Karpas-422 (cell line): Measurements from ENCODE around the gene AQP6. TPM values are rescaled to one million over a fixed set of nuclear protein-coding genes. Genes with fewer than 3 reads are reported as not detected.

Experiments
- DNase-seq: peaks from one replicate; pipeline ENCODE4 v3.0.0-alpha.2; 2015
- H2AFZ ChIP-seq: fragments of 200-600 bp; sonication (generic); 2 replicates; pipeline ENCODE4 v1.6.1; 2014; ENCODE audit warnings: antibody characterized with exemption, low read length, mixed read lengths
- H3K27ac ChIP-seq: fragments of 200-600 bp; sonication (generic); 2 replicates; pipeline ENCODE4 v1.5.1; 2014; ENCODE audit warnings: mild to moderate bottlenecking, low read length, moderate library complexity
- H3K27me3 ChIP-seq: fragments of 200-600 bp; sonication (generic); 2 replicates; pipeline ENCODE4 v1.6.1; 2014; ENCODE audit warnings: low read length, mixed read lengths
- H3K36me3 ChIP-seq: fragments of 200-600 bp; sonication (generic); 2 replicates; pipeline ENCODE4 v1.6.1; 2014; ENCODE audit warnings: low read length, mixed read lengths; ENCODE audit not compliant: insufficient read depth
- H3K4me1 ChIP-seq: fragments of 200-600 bp; sonication (generic); 2 replicates; pipeline ENCODE4 v1.6.1; 2014; ENCODE audit warnings: mild to moderate bottlenecking, low read length, mixed read lengths
- H3K4me2 ChIP-seq: fragments of 200-600 bp; sonication (generic); 2 replicates; pipeline ENCODE4 v1.6.1; 2014; ENCODE audit warnings: low read length, low read depth, mild to moderate bottlenecking; ENCODE audit not compliant: poor library complexity, severe bottlenecking
- H3K4me3 ChIP-seq: fragments of 200-600 bp; sonication (generic); 2 replicates; pipeline ENCODE4 v1.5.1; 2014; ENCODE audit warnings: mild to moderate bottlenecking, antibody characterized with exemption, low read length, mixed read lengths
- H3K79me2 ChIP-seq: fragments of 200-600 bp; sonication (generic); 2 replicates; pipeline ENCODE4 v1.6.1; 2014; ENCODE audit warnings: mild to moderate bottlenecking, low read length, mixed read lengths
- H3K9ac ChIP-seq: fragments of 200-600 bp; sonication (generic); 2 replicates; pipeline ENCODE4 v1.6.0; 2014; ENCODE audit warnings: low read length
- H3K9me2 ChIP-seq: fragments of 200-600 bp; sonication (generic), shearing (Covaris generic); replicated peaks from 2 replicates; pipeline ENCODE4 v1.6.0; 2014; ENCODE audit warnings: mild to moderate bottlenecking, low read length, moderate library complexity; ENCODE audit not compliant: insufficient read depth
- H3K9me3 ChIP-seq: fragments of 300-700, 200-600 bp; sonication (generic); 2 replicates; pipeline ENCODE4 v1.6.1; 2014; ENCODE audit warnings: low read length, mixed read lengths
- H4K20me1 ChIP-seq: fragments of 200-600 bp; sonication (generic); 2 replicates; pipeline ENCODE4 v1.6.1; 2014; ENCODE audit warnings: mild to moderate bottlenecking, antibody characterized with exemption, low read length, low read depth; ENCODE audit not compliant: insufficient read depth
- total RNA-seq: library from RNA; depleted of rRNA; stranded (reverse); fragments of >200 nt; shearing (Covaris generic); gene quantifications from 2 replicates; pipeline ENCODE4 v1.2.3, GENCODE V29; 2014; ENCODE audit warnings: low replicate concordance

The AQP6 gene
- total RNA-seq, 1 experiment from 2014 or later, result 0.04 TPM

DNA sequence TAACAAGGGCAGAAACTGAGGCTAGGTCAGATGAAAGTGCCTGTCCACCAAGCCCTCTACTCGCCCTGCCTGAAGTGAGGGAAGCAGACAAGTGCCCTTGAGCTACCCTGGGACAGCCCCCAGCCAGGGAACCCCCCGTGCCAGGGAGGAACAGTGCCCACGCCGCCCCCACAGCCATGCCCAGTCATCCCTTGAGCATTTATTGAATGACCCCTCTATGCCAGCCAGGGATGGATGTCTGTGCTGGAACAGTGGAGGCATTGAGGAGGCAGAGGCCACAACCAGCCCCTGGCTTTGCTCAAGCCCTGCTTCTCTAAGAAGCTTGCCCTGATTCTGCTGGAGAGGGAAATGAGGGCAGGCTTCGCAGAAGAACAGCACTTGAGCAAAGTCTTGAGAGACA lies 3.7 kb upstream of the AQP6 start:
- H3K9me2 ChIP-seq, result no peaks in the 10 kb centered on the region
- H3K9ac ChIP-seq, result no peak overlapping the region
- H3K9me3 ChIP-seq, result no peaks in the 10 kb centered on the region
- H3K4me1 ChIP-seq, result peaks cover 40% of the 10 kb centered on the region
- H4K20me1 ChIP-seq, result no peaks in the 10 kb centered on the region
- H2AFZ ChIP-seq, result no peak overlapping the region
- H3K36me3 ChIP-seq, result no peaks in the 10 kb centered on the region
- H3K27ac ChIP-seq, result no peak overlapping the region
- no peak for DNase-seq
- peaks cover 3% of the 10 kb centered on the region; the same call in 1 of the 2 replicates for H3K79me2 ChIP-seq
- no peak overlapping the region for H3K4me2 ChIP-seq
- no peaks in the 10 kb centered on the region for H3K27me3 ChIP-seq
- no peak overlapping the region for H3K4me3 ChIP-seq

DNA sequence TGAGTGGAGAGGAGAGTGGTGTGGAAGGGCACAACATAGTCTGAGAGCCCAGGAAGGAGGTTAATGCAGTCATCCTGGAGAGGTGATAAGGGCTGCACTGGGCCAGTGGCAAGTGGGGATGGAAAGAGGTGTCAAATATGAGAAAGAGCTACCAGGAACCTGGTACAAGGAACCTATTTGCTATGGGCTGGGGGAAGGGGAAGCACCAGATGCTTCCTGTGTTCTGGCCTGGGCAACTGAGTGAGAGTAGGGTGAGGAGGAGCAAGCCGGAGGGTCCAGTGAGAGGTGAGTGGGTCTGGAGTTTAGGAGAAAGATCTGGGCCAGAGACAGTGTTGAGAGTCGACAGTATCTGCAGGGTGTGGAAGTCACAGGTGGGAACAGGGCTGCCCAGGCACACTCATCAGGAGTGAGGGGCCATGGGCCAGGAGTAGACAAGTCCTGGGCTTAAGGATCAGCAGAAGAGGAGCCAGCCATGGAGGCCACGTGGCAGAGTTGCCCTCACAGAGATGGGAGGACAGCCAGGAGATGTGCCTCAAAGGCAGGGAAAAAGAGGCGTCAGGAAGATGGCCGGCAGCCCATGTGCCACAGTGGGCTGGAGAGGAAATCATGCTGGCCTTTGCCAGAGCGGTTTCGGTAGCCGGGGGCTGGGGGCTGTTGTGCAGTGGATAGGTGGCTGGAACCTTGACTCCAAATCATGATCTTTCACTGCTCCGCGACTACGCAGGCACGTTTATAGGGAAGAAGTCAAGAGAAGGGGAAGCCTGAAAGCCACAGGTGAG lies 2.9 kb upstream of the AQP6 start:
- no peak overlapping the region for H3K4me2 ChIP-seq
- H3K9ac ChIP-seq, result no peak overlapping the region
- no peak overlapping the region for H3K27ac ChIP-seq
- H3K9me2 ChIP-seq, result no peaks in the 10 kb centered on the region
- H2AFZ ChIP-seq, result no peak overlapping the region
- no peaks in the 10 kb centered on the region for H3K36me3 ChIP-seq
- H3K79me2 ChIP-seq, result peaks cover 2% of the 10 kb centered on the region; the same call in 1 of the 2 replicates
- H3K4me1 ChIP-seq, result peaks cover 32% of the 10 kb centered on the region
- H4K20me1 ChIP-seq, result no peaks in the 10 kb centered on the region
- no peak for DNase-seq
- H3K27me3 ChIP-seq, result no peaks in the 10 kb centered on the region
- no peaks in the 10 kb centered on the region for H3K9me3 ChIP-seq
- H3K4me3 ChIP-seq, result no peak overlapping the region

DNA sequence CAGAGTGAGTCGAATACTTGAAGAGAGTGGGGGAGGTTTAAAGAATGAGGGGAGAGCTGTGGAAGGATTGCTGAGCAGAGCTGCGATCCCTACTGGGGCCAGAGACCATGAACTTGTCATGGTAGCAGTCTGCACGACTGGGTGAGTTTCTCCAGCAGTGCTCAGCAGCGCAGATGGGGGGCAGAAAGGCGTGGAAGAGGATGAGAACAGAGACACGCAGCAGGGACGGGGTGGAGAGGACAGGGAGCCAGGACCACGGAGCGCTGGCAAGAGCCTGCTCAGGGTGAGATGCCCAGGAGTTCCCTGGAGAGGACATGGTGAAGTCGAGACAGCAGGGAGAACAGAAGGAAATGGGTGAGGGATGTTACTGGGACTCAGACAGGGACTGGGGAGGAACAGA lies 2.1 kb upstream of the AQP6 start:
- Histone ChIP-seq H3K27me3 (no peaks in the 10 kb centered on the region), H3K9ac (no peak overlapping the region), H3K4me1 (peaks cover 24% of the 10 kb centered on the region), H3K36me3 (no peaks in the 10 kb centered on the region), H3K4me2 (no peak overlapping the region), H3K9me2 (no peaks in the 10 kb centered on the region), H2AFZ (no peak overlapping the region), H3K4me3 (no peak overlapping the region), H3K79me2 (no peaks in the 10 kb centered on the region), H3K27ac (no peak overlapping the region), H3K9me3 (no peaks in the 10 kb centered on the region), H4K20me1 (no peaks in the 10 kb centered on the region)
- DNase-seq, result no peak

DNA sequence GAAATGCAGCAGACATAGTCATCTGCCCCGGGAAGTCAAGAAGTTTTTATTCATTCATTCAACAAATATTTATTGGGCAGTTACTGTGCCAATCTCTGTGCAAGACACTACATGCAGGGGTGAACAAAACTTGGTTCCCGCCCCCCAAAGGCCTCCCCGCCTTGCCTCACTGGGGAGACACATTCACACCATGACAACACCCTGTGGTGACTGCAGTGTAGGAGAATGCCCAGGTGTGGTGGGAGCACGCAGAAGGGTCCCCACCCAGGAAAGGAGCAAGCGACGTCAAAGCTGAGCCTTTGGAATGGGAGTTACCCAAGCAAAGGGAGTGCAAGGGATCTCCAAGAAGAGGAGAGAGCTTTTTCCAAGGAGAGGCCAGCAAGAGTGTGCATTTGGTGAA lies 1.6 kb upstream of the AQP6 start:
- Histone ChIP-seq H3K36me3 (no peaks in the 10 kb centered on the region), H3K27me3 (no peaks in the 10 kb centered on the region), H3K9me3 (no peaks in the 10 kb centered on the region), H3K4me3 (no peak overlapping the region), H3K9me2 (no peaks in the 10 kb centered on the region), H3K9ac (no peak overlapping the region), H3K79me2 (no peaks in the 10 kb centered on the region), H3K4me1 (peaks cover 19% of the 10 kb centered on the region), H3K4me2 (no peak overlapping the region), H2AFZ (no peak overlapping the region), H4K20me1 (no peaks in the 10 kb centered on the region), H3K27ac (no peak overlapping the region)
- DNase-seq, result no peak

DNA sequence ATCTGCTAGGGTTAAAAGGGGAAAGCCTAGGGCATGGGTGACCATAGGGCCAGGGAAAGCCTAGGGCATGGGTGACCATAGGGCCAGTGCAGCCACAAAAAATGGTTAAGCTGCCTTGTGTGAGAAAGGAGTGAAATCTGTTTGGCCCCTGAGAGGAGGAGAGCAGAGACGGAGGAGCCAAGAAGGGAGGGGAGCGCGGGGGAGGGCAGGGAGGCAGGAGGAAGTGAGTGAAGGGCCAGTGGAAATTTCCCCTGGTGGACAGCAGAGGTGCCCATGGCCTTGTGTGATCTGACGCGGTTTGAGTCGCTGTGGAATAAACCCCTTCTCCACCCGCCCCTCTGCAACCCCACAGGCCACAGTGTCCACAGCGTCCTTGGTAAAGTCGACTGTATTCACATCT lies 618 bp upstream of the AQP6 start:
- no peak overlapping the region for H2AFZ ChIP-seq
- no peaks in the 10 kb centered on the region for H3K9me3 ChIP-seq
- H3K36me3 ChIP-seq, result no peaks in the 10 kb centered on the region
- no peak overlapping the region for H3K9ac ChIP-seq
- no peak overlapping the region for H3K4me3 ChIP-seq
- H3K27me3 ChIP-seq, result no peaks in the 10 kb centered on the region
- peaks cover 9% of the 10 kb centered on the region for H3K4me1 ChIP-seq
- H3K79me2 ChIP-seq, result no peaks in the 10 kb centered on the region
- H4K20me1 ChIP-seq, result no peaks in the 10 kb centered on the region
- no peak for DNase-seq
- no peak overlapping the region for H3K4me2 ChIP-seq
- H3K9me2 ChIP-seq, result no peaks in the 10 kb centered on the region
- H3K27ac ChIP-seq, result no peak overlapping the region

DNA sequence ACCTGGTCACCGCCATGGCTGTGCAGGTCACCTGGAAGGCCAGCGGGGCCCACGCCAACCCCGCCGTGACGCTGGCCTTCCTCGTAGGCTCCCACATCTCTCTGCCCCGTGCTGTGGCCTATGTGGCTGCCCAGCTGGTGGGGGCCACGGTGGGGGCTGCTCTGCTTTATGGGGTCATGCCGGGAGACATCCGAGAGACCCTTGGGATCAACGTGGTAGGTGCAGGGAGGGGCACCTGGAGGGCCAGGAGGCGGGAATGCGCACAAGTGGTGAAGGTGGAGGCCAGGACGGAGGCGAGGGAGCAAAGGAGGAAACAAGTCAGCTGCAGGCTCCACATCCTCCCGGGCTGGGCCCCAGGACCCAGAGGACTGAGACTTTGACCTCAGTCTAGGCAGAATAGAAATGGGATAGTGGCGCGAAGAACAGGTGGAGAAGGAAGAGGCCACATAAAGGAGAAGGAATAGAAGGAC lies 649 bp downstream of the AQP6 start:
- H3K36me3 ChIP-seq, result no peaks in the 10 kb centered on the region
- no peaks in the 10 kb centered on the region for H3K27me3 ChIP-seq
- H3K27ac ChIP-seq, result no peak overlapping the region
- H3K9ac ChIP-seq, result no peak overlapping the region
- no peak overlapping the region for H3K4me3 ChIP-seq
- H2AFZ ChIP-seq, result no peak overlapping the region
- H3K4me1 ChIP-seq, result no peaks in the 10 kb centered on the region
- no peaks in the 10 kb centered on the region for H3K9me3 ChIP-seq
- H3K79me2 ChIP-seq, result no peaks in the 10 kb centered on the region
- H3K9me2 ChIP-seq, result no peaks in the 10 kb centered on the region
- H3K4me2 ChIP-seq, result no peak overlapping the region
- no peak for DNase-seq
- H4K20me1 ChIP-seq, result no peaks in the 10 kb centered on the region

DNA sequence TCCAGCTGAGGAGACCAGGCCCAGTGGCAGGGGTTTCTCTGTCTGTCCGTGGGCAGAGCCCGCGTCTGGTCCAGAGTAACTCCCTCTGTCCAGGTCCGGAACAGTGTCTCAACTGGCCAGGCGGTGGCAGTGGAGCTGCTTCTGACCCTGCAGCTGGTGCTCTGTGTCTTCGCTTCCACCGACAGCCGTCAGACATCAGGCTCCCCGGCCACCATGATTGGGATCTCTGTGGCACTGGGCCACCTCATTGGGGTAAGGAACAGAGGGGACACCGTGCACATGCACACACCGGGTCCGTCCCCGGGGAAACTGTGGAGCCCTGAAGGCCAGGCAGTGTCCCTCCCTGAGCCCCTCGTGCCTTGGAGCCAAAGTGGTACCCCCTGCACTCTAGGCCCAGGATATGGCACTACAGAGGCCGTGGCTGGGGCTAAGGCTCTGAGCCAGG lies 1.5 kb downstream of the AQP6 start:
- Histone ChIP-seq H3K79me2 (no peaks in the 10 kb centered on the region), H3K9me3 (no peaks in the 10 kb centered on the region), H3K9ac (no peak overlapping the region), H3K4me2 (no peak overlapping the region), H2AFZ (no peak overlapping the region), H3K4me1 (no peaks in the 10 kb centered on the region), H3K9me2 (no peaks in the 10 kb centered on the region), H3K27me3 (no peaks in the 10 kb centered on the region), H3K36me3 (no peaks in the 10 kb centered on the region), H3K27ac (no peak overlapping the region), H4K20me1 (no peaks in the 10 kb centered on the region), H3K4me3 (no peak overlapping the region)
- DNase-seq, result no peak

DNA sequence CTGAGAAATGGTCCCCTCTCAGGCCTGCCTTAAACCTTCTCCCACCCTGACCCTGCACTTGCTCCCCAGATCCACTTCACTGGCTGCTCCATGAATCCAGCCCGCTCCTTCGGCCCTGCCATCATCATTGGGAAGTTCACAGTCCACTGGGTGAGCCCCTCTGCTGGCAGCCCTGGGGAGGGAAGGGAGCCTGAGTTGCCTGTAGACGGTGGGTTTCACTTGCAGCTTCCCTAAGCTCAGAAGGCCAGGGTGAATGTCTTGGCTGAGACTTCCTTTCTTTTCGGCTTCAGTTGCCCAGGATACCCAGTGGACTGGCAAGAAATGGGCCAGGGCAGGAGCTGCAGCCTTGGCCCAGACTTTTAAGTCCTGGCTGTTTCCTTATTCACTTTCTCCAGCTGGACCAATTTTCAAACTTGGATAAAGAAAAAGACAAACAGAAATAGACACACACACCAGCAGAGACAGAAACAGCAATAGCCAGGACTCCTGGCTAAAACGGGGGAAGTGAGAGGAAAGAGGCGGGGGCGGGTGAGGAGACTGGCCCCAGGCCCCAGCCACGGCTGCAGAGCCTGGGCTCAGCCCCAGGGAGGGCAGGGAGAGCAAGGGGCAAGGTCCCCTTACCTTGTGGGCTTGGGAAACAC lies 2.0 kb downstream of the AQP6 start:
- Histone ChIP-seq H2AFZ (no peak overlapping the region), H3K79me2 (no peaks in the 10 kb centered on the region), H3K36me3 (no peaks in the 10 kb centered on the region), H3K4me1 (no peaks in the 10 kb centered on the region), H3K9me2 (no peaks in the 10 kb centered on the region), H3K9me3 (no peaks in the 10 kb centered on the region), H4K20me1 (no peaks in the 10 kb centered on the region), H3K27ac (no peak overlapping the region), H3K9ac (no peak overlapping the region), H3K27me3 (no peaks in the 10 kb centered on the region), H3K4me3 (no peak overlapping the region), H3K4me2 (no peak overlapping the region)
- DNase-seq, result no peak
